OCI-LY1 (cell line): Measurements from ENCODE around the gene C4orf36.

Experiments
- H2AFZ ChIP-seq: fragments of 200-600 bp; sonication (generic), shearing (Covaris generic); 2 replicates; pipeline ENCODE4 v1.6.0; 2014; ENCODE audit warnings: antibody characterized with exemption, mild to moderate bottlenecking, low read length
- H3F3A ChIP-seq: fragments of 200-600 bp; sonication (generic), shearing (Covaris generic); 2 replicates; pipeline ENCODE4 v1.6.0; 2014; ENCODE audit warnings: mild to moderate bottlenecking, antibody characterized with exemption, low read length, moderate library complexity; ENCODE audit not compliant: insufficient read depth
- H3K27ac ChIP-seq: fragments of 200-600 bp; sonication (generic); 2 replicates; pipeline ENCODE4 v1.5.1; 2014; ENCODE audit warnings: low read length, mixed run types, mild to moderate bottlenecking, low read depth; ENCODE audit not compliant: poor library complexity, severe bottlenecking
- H3K27me3 ChIP-seq: fragments of 200-600 bp; sonication (generic); 2 replicates; pipeline ENCODE4 v1.6.0; 2014; ENCODE audit warnings: antibody characterized with exemption, mild to moderate bottlenecking, low read length, moderate library complexity; ENCODE audit not compliant: insufficient read depth
- H3K36me3 ChIP-seq: fragments of 200-600 bp; sonication (generic); 2 replicates; pipeline ENCODE4 v1.6.1; 2014; ENCODE audit warnings: mild to moderate bottlenecking, antibody characterized with exemption, low read length, moderate library complexity, mixed read lengths; ENCODE audit not compliant: insufficient read depth
- H3K4me1 ChIP-seq: fragments of 200-600 bp; sonication (generic); 2 replicates; pipeline ENCODE4 v1.5.1; 2014; ENCODE audit warnings: mild to moderate bottlenecking, low read length, moderate library complexity; ENCODE audit not compliant: insufficient read depth, severe bottlenecking
- H3K4me2 ChIP-seq: fragments of 200-600 bp; sonication (generic), shearing (Covaris generic); 2 replicates; pipeline ENCODE4 v1.6.1; 2014; ENCODE audit warnings: low read length
- H3K4me3 ChIP-seq: fragments of 200-600 bp; sonication (generic); 2 replicates; pipeline ENCODE4 v1.5.1; 2014; ENCODE audit warnings: low read length, low read depth, mild to moderate bottlenecking, mixed read lengths; ENCODE audit not compliant: poor library complexity, severe bottlenecking
- H3K79me2 ChIP-seq: fragments of 200-600 bp; shearing (Covaris generic); 2 replicates; pipeline ENCODE4 v1.6.1; 2016; ENCODE audit warnings: mixed run types, low read length, mixed read lengths; ENCODE audit not compliant: insufficient read depth
- H3K9ac ChIP-seq: fragments of 200-600 bp; sonication (generic), shearing (Covaris generic); 2 replicates; pipeline ENCODE4 v1.6.1; 2014; ENCODE audit warnings: mild to moderate bottlenecking, low read length, mixed read lengths
- H3K9me2 ChIP-seq: fragments of 200-600 bp; sonication (generic), shearing (Covaris generic); 2 replicates; pipeline ENCODE4 v1.6.1; 2014; ENCODE audit warnings: low read depth, mild to moderate bottlenecking, low read length, mixed read lengths
- H3K9me3 ChIP-seq: fragments of 200-600 bp; shearing (Covaris generic); 2 replicates; pipeline ENCODE4 v1.6.1; 2014; ENCODE audit warnings: low read length, mixed read lengths
- H4K20me1 ChIP-seq: fragments of 200-600 bp; sonication (generic), shearing (Covaris generic); 2 replicates; pipeline ENCODE4 v1.6.0; 2016; ENCODE audit warnings: mild to moderate bottlenecking, low read length; ENCODE audit not compliant: insufficient read depth
- EZH2 ChIP-seq: fragments of 200-600 bp; sonication (generic), shearing (Covaris generic); IDR thresholded peaks from 2 replicates; pipeline ENCODE4 v1.8.0; 2017; ENCODE audit warnings: borderline replicate concordance, mixed run types, mild to moderate bottlenecking, antibody characterized with exemption, low read length, moderate library complexity, mixed read lengths
- TF ChIP-seq, protein P1 (sequence below): fragments of 200-600 bp; sonication (generic), shearing (Covaris generic); IDR thresholded peaks from 2 replicates; pipeline ENCODE4 v1.5.1; 2017; ENCODE audit warnings: mild to moderate bottlenecking, antibody characterized with exemption, low read length, moderate library complexity, mixed read lengths

The C4orf36 gene

DNA sequence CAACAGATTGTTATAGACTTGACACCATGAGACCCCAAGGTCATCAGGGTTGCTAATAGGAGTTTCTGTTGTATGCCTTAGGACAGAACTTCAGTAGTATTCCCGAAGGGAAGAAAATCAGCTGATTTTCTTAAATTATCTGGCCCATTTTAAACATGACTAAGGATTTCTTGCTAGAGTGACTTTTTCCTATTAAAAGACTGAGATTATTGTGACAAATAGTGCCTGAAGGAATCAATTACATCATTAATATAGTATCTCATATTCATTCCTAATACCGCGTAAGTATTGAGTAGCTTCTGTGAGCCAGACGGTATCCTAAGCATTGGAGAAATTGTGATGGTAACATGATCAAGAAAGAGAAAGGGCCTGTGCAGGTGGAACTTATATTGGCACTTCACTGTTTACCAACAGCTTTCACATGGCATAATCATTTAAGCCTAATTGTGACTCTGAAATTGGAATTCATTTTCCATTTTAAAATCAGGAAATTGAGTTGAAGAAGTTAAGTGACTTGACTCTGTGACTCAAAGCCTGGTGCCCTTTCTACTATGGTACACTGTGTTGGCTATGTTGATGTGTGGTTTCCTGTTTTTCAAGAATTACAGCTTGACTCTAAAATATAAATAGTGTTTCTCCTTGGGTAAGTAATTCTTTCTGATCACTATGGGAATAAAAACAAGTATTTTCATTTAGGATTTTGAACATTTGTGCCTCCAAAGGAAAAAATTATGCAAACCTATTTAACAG is 46.7 kb upstream of the C4orf36 start:
- H3K4me2 ChIP-seq = peak overlapping the region; percentile 25
- H3K79me2 ChIP-seq = peaks cover 11% of the 10 kb centered on the region
- no peaks in the 10 kb centered on the region for H4K20me1 ChIP-seq
- H3K27ac ChIP-seq = peak overlapping the region; percentile 70
- H3K36me3 ChIP-seq = no peaks in the 10 kb centered on the region
- no peak overlapping the region; the same call in 1 of the 2 replicates for H3K9ac ChIP-seq
- peak overlapping the region; percentile 78 for H3K4me3 ChIP-seq
- no peaks in the 10 kb centered on the region for H3K27me3 ChIP-seq
- no peaks in the 10 kb centered on the region for H3K9me3 ChIP-seq
- peaks cover 11% of the 10 kb centered on the region; the same call in 1 of the 2 replicates for H3F3A ChIP-seq
- no peak overlapping the region for H2AFZ ChIP-seq
- no peaks in the 10 kb centered on the region for H3K9me2 ChIP-seq
- TF ChIP-seq, protein P1, sequence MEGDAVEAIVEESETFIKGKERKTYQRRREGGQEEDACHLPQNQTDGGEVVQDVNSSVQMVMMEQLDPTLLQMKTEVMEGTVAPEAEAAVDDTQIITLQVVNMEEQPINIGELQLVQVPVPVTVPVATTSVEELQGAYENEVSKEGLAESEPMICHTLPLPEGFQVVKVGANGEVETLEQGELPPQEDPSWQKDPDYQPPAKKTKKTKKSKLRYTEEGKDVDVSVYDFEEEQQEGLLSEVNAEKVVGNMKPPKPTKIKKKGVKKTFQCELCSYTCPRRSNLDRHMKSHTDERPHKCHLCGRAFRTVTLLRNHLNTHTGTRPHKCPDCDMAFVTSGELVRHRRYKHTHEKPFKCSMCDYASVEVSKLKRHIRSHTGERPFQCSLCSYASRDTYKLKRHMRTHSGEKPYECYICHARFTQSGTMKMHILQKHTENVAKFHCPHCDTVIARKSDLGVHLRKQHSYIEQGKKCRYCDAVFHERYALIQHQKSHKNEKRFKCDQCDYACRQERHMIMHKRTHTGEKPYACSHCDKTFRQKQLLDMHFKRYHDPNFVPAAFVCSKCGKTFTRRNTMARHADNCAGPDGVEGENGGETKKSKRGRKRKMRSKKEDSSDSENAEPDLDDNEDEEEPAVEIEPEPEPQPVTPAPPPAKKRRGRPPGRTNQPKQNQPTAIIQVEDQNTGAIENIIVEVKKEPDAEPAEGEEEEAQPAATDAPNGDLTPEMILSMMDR = no peak
- no peak for TF ChIP-seq EZH2
- H3K4me1 ChIP-seq = peaks cover 61% of the 10 kb centered on the region

- Histone ChIP-seq H3K4me3 (peak overlapping the region; percentile 78), H3K9ac (peak overlapping the region; percentile 82), H3K4me2 (peak overlapping the region; percentile 85), H3K9me2 (no peaks in the 10 kb centered on the region), H3K79me2 (peaks cover 11% of the 10 kb centered on the region), H3K27me3 (no peaks in the 10 kb centered on the region), H3K4me1 (peaks cover 63% of the 10 kb centered on the region), H3K27ac (peak overlapping the region; percentile 75), H3F3A (peaks cover 11% of the 10 kb centered on the region; the same call in 1 of the 2 replicates), H4K20me1 (no peaks in the 10 kb centered on the region), H3K9me3 (no peaks in the 10 kb centered on the region), H2AFZ (no peak overlapping the region), H3K36me3 (no peaks in the 10 kb centered on the region)
- no peak for TF ChIP-seq EZH2
- TF ChIP-seq, protein P1 = no peak
Observed at GRCh38 chr4:86935853-86936733, 43.9 kb upstream of the C4orf36 start.

- Histone ChIP-seq H3K4me1 (peaks cover 66% of the 10 kb centered on the region), H3K36me3 (no peaks in the 10 kb centered on the region), H3K9me2 (no peaks in the 10 kb centered on the region), H4K20me1 (no peaks in the 10 kb centered on the region), H2AFZ (0 out of 2 replicates have a peak overlapping the region, but pooled peaks have one; percentile 75), H3K27me3 (no peaks in the 10 kb centered on the region), H3K4me2 (peak overlapping the region; percentile 85), H3K4me3 (peak overlapping the region; percentile 78), H3K9me3 (no peaks in the 10 kb centered on the region), H3K27ac (peak overlapping the region; percentile 75), H3K9ac (peak overlapping the region; percentile 82), H3F3A (peaks cover 11% of the 10 kb centered on the region; the same call in 1 of the 2 replicates), H3K79me2 (peaks cover 11% of the 10 kb centered on the region)
- TF ChIP-seq, protein P1 = no peak
- TF ChIP-seq EZH2 = no peak
Observed at GRCh38 chr4:86935566-86935852, 43.3 kb upstream of the C4orf36 start.
